H9 (cell line): ENCODE measurements around the gene NKD1. TPM values are rescaled to one million over a fixed set of nuclear protein-coding genes. Genes with fewer than 3 reads are reported as not detected.

Experiments
- DNase-seq: peaks from one replicate; pipeline ENCODE4 v3.0.0-alpha.2; 2017
- H2AFZ ChIP-seq: one replicate; pipeline ENCODE4 v1.6.1; 2013; ENCODE audit warnings: mild to moderate bottlenecking, low read length, control low read depth, moderate library complexity
- H2AK5ac ChIP-seq: 2 replicates; pipeline ENCODE4 v1.6.1; 2013; ENCODE audit warnings: low read length, control low read depth, mixed read lengths; ENCODE audit not compliant: insufficient read length
- H2BK120ac ChIP-seq: one replicate; pipeline ENCODE4 v1.6.1; 2013; ENCODE audit warnings: low read depth, mild to moderate bottlenecking, low read length, control low read depth, inconsistent platforms; ENCODE audit not compliant: poor library complexity, severe bottlenecking
- H2BK12ac ChIP-seq: 2 replicates; pipeline ENCODE4 v1.6.1; 2013; ENCODE audit warnings: low read length, control low read depth, mixed read lengths, low read depth; ENCODE audit not compliant: insufficient read length
- H2BK15ac ChIP-seq: 2 replicates; pipeline ENCODE4 v1.6.1; 2013; ENCODE audit warnings: low read depth, low read length, control low read depth
- H2BK20ac ChIP-seq: one replicate; pipeline ENCODE4 v1.6.1; 2013; ENCODE audit warnings: low read depth, mild to moderate bottlenecking, low read length, control low read depth, inconsistent platforms; ENCODE audit not compliant: poor library complexity, severe bottlenecking
- H2BK5ac ChIP-seq: 2 replicates; pipeline ENCODE4 v1.6.1; 2013; ENCODE audit warnings: low read length, control low read depth, mixed read lengths; ENCODE audit not compliant: insufficient read length
- H3K14ac ChIP-seq: 2 replicates; pipeline ENCODE4 v1.6.1; 2013; ENCODE audit warnings: low read length, control low read depth; ENCODE audit not compliant: insufficient read depth
- H3K18ac ChIP-seq: 2 replicates; pipeline ENCODE4 v1.6.1; 2013; ENCODE audit warnings: low read depth, mild to moderate bottlenecking, mixed read lengths, low read length, control low read depth; ENCODE audit not compliant: insufficient read length
- H3K23ac ChIP-seq: 2 replicates; pipeline ENCODE4 v1.6.1; 2013; ENCODE audit warnings: low read length, control low read depth, mixed read lengths, low read depth; ENCODE audit not compliant: insufficient read length
- H3K23me2 ChIP-seq: 2 replicates; pipeline ENCODE4 v1.6.1; 2013; ENCODE audit warnings: low read depth, mild to moderate bottlenecking, mixed read lengths, low read length, control low read depth; ENCODE audit not compliant: insufficient read length, poor library complexity, severe bottlenecking
- H3K27ac ChIP-seq: 2 replicates; pipeline ENCODE4 v1.5.1; 2013; ENCODE audit warnings: low read length, control low read depth, mixed read lengths, low read depth; ENCODE audit not compliant: insufficient read length
- H3K27me3 ChIP-seq: 2 replicates; pipeline ENCODE4 v1.6.1; 2013; ENCODE audit warnings: low read length, control low read depth, inconsistent platforms; ENCODE audit not compliant: insufficient read depth
- H3K4ac ChIP-seq: 2 replicates; pipeline ENCODE4 v1.6.1; 2013; ENCODE audit warnings: low read depth, mild to moderate bottlenecking, control low read depth, inconsistent platforms, low read length, moderate library complexity
- H3K4me1 ChIP-seq: 2 replicates; pipeline ENCODE4 v1.6.1; 2013; ENCODE audit warnings: low read length, control low read depth, inconsistent platforms; ENCODE audit not compliant: insufficient read depth
- H3K4me2 ChIP-seq: 2 replicates; pipeline ENCODE4 v1.6.1; 2013; ENCODE audit warnings: low read length, control low read depth, mixed read lengths; ENCODE audit not compliant: insufficient read length, insufficient read depth
- H3K56ac ChIP-seq: 2 replicates; pipeline ENCODE4 v1.6.1; 2013; ENCODE audit warnings: low read depth, mild to moderate bottlenecking, mixed read lengths, low read length, control low read depth; ENCODE audit not compliant: insufficient read length
- H3K79me1 ChIP-seq: 2 replicates; pipeline ENCODE4 v1.6.1; 2013; ENCODE audit warnings: low read depth, mild to moderate bottlenecking, moderate library complexity, low read length, control low read depth, inconsistent platforms; ENCODE audit not compliant: insufficient read depth, poor library complexity, severe bottlenecking
- H3K79me2 ChIP-seq: 2 replicates; pipeline ENCODE4 v1.6.1; 2013; ENCODE audit warnings: low read length, control low read depth, inconsistent platforms; ENCODE audit not compliant: insufficient read depth
- H3K9ac ChIP-seq: 2 replicates; pipeline ENCODE4 v1.6.1; 2013; ENCODE audit warnings: low read length, control low read depth, mixed read lengths; ENCODE audit not compliant: insufficient read length; ENCODE audit errors: extremely low read depth
- H3K9me3 ChIP-seq: one replicate; pipeline ENCODE4 v1.6.1; 2013; ENCODE audit warnings: low read depth, low read length, inconsistent platforms; ENCODE audit not compliant: control insufficient read depth
- H3T11ph ChIP-seq: one replicate; pipeline ENCODE4 v1.6.1; 2013; ENCODE audit warnings: mild to moderate bottlenecking, low read length, control low read depth, inconsistent platforms
- H4K20me1 ChIP-seq: one replicate; pipeline ENCODE4 v1.6.1; 2013; ENCODE audit not compliant: control insufficient read depth, insufficient read length, insufficient read depth
- H4K5ac ChIP-seq: 2 replicates; pipeline ENCODE4 v1.6.1; 2013; ENCODE audit warnings: low read depth, mild to moderate bottlenecking, mixed read lengths, low read length, control low read depth; ENCODE audit not compliant: insufficient read length
- H4K8ac ChIP-seq: replicated peaks from 2 replicates; pipeline ENCODE4 v1.6.1; 2013; ENCODE audit warnings: low read length, control low read depth, mixed read lengths, low read depth; ENCODE audit not compliant: insufficient read length
- H4K91ac ChIP-seq: 2 replicates; pipeline ENCODE4 v1.6.1; 2013; ENCODE audit warnings: low read depth, mild to moderate bottlenecking, moderate library complexity, mixed read lengths, low read length, control low read depth; ENCODE audit not compliant: insufficient read length
- H3K27ac Mint-ChIP-seq, 3 experiments: 2 replicates in 2 of 3; 3 replicates in 1 of 3; pipeline ENCODE4 v1.8.0; 2020 to 2021; ENCODE audit warnings: mixed read lengths in 3 of 3, mild to moderate bottlenecking in 1 of 3, moderate library complexity in 1 of 3
- H3K27me3 Mint-ChIP-seq: 2 replicates; pipeline ENCODE4 v1.8.0; 2021; ENCODE audit warnings: low read depth, mild to moderate bottlenecking, moderate library complexity, mixed read lengths
- H3K36me3 Mint-ChIP-seq, 3 experiments: 2 replicates in 2 of 3; 3 replicates in 1 of 3; pipeline ENCODE4 v1.8.0; 2020 to 2021; ENCODE audit warnings: low read depth in 3 of 3, mixed read lengths in 3 of 3; ENCODE audit not compliant: insufficient read depth in 1 of 3
- H3K4me1 Mint-ChIP-seq, 2 experiments: 2 replicates each; pipeline ENCODE4 v1.8.0; 2020; ENCODE audit warnings: mixed read lengths in 2 of 2
- H3K4me3 Mint-ChIP-seq, 2 experiments: 2 replicates in 1 of 2; 3 replicates in 1 of 2; pipeline ENCODE4 v1.8.0; 2020 to 2021; ENCODE audit warnings: mild to moderate bottlenecking in 2 of 2, mixed read lengths in 2 of 2, moderate library complexity in 1 of 2
- H3K9me3 Mint-ChIP-seq, 2 experiments: 2 replicates in 1 of 2; 3 replicates in 1 of 2; pipeline ENCODE4 v1.8.0; 2020; ENCODE audit warnings: mild to moderate bottlenecking in 2 of 2, mixed read lengths in 2 of 2, moderate library complexity in 1 of 2
- WGBS: extraction: QIAGEN DNeasy Blood & Tissue Kit; methylation state at CpG from one replicate; pipeline ENCODE4 v1.1.7; 2013; ENCODE audit warnings: missing lambda C conversion rate, low lambda C conversion rate, mixed read lengths; ENCODE audit not compliant: insufficient read length; ENCODE audit errors: extremely low coverage; 5-methylcytosine and 5-hydroxymethylcytosine counted together
- total RNA-seq: library from RNA; stranded (reverse); gene quantifications from 2 replicates; pipeline ENCODE4 v1.2.1, GENCODE V29; 2021
- TF ChIP-seq, protein P1 (sequence below): fragments of 200-600 bp; sonication (generic); conservative IDR thresholded peaks from 3 replicates; pipeline ENCODE4 v1.8.0; 2021; ENCODE audit warnings: antibody characterized with exemption, mild to moderate bottlenecking

Gene NKD1
- total RNA-seq, 1 experiment from 2014 or later, result 1.9 TPM

DNA sequence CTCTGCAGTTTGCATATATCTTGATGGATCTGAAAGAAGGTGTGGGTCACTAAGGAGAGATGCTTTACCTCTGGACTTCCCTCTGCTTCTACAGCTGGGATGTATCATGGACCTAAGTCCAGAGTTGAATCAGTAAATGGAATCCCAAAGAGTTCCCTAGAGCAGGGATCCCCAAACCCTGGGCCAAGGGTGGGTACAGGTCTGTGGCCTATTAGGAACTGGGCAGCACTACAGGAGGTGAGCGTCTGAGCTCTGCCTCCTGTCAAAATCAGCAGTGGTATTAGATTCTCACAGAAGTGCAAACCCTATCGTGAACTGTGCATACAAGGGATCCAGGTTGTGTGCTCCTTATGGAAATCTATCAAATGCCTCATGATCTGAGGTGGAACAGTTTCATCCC lies 39.3 kb downstream of the NKD1 start:
- H3K23ac ChIP-seq, result no peak overlapping the region
- H3T11ph ChIP-seq, result no peak overlapping the region
- Mint-ChIP-seq H3K9me3 (peaks cover 0 to 4% of the 10 kb centered on the region in 2 experiments; a peak in 1 of 5 replicates), H3K4me1 (peaks cover 16 to 17% of the 10 kb centered on the region in 2 experiments), H3K36me3 (peaks cover 0 to 4% (median 0%) of the 10 kb centered on the region in 3 experiments; a peak in 2 of 7 replicates), H3K4me3 (no peak overlapping the region), H3K27me3 (peaks cover 31% of the 10 kb centered on the region), H3K27ac (no peak overlapping the region)
- no peak overlapping the region for H2BK120ac ChIP-seq
- no peak overlapping the region for H3K14ac ChIP-seq
- no peak overlapping the region for H2BK12ac ChIP-seq
- H3K9me3 ChIP-seq, result no peaks in the 10 kb centered on the region
- no peak overlapping the region for H3K18ac ChIP-seq
- TF ChIP-seq, protein P1, sequence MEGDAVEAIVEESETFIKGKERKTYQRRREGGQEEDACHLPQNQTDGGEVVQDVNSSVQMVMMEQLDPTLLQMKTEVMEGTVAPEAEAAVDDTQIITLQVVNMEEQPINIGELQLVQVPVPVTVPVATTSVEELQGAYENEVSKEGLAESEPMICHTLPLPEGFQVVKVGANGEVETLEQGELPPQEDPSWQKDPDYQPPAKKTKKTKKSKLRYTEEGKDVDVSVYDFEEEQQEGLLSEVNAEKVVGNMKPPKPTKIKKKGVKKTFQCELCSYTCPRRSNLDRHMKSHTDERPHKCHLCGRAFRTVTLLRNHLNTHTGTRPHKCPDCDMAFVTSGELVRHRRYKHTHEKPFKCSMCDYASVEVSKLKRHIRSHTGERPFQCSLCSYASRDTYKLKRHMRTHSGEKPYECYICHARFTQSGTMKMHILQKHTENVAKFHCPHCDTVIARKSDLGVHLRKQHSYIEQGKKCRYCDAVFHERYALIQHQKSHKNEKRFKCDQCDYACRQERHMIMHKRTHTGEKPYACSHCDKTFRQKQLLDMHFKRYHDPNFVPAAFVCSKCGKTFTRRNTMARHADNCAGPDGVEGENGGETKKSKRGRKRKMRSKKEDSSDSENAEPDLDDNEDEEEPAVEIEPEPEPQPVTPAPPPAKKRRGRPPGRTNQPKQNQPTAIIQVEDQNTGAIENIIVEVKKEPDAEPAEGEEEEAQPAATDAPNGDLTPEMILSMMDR, result no peak
- no peak overlapping the region for H2BK20ac ChIP-seq
- no peak overlapping the region for H2AK5ac ChIP-seq
- no peak overlapping the region for H2AFZ ChIP-seq
- H3K27ac ChIP-seq, result no peak overlapping the region
- no CpG with 5 or more reads among the region's 2 CpGs for WGBS
- H3K79me2 ChIP-seq, result no peaks in the 10 kb centered on the region
- no peak overlapping the region for H4K8ac ChIP-seq
- no peak overlapping the region for H4K5ac ChIP-seq
- no peaks in the 10 kb centered on the region for H3K79me1 ChIP-seq
- no peak overlapping the region for H3K9ac ChIP-seq
- no peak overlapping the region for H2BK15ac ChIP-seq
- H3K4ac ChIP-seq, result no peak overlapping the region
- DNase-seq, result no peak
- no peak overlapping the region for H3K4me2 ChIP-seq
- no peaks in the 10 kb centered on the region for H3K4me1 ChIP-seq
- H3K56ac ChIP-seq, result no peak overlapping the region
- H4K20me1 ChIP-seq, result no peaks in the 10 kb centered on the region
- no peaks in the 10 kb centered on the region for H3K23me2 ChIP-seq
- no peaks in the 10 kb centered on the region for H3K27me3 ChIP-seq
- H2BK5ac ChIP-seq, result no peak overlapping the region
- no peak overlapping the region for H4K91ac ChIP-seq
